OCI-LY1 (cell line): ENCODE measurements around the gene RELB.

ENCODE experiments used
- EZH2 ChIP-seq: fragments of 200-600 bp; sonication (generic), shearing (Covaris generic); IDR thresholded peaks from 2 replicates; pipeline ENCODE4 v1.8.0; 2017; ENCODE audit warnings: borderline replicate concordance, mixed run types, mild to moderate bottlenecking, antibody characterized with exemption, low read length, moderate library complexity, mixed read lengths
- TF ChIP-seq, protein P1 (sequence below): fragments of 200-600 bp; sonication (generic), shearing (Covaris generic); IDR thresholded peaks from 2 replicates; pipeline ENCODE4 v1.5.1; 2017; ENCODE audit warnings: mild to moderate bottlenecking, antibody characterized with exemption, low read length, moderate library complexity, mixed read lengths

DNA sequence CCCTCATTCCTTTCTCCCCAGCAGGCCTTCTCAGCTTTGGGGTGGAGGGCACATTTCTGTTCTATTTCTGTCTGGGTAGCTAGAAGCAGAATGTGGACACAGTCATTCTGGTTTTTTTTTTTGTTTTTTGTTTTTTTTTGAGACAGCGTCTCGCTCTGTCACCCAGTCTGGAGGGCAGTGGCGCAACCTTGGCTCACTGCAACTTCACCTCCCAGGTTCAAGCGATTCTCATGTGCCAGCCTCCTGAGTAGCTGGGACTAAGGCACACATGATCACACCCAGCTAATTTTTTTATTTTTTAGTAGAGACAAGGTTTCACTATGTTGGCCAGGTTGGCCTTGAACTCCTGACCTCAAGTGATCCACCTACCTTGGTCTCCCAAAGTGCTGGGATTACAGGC lies 25.8 kb upstream of the RELB start:
- TF ChIP-seq, protein P1, sequence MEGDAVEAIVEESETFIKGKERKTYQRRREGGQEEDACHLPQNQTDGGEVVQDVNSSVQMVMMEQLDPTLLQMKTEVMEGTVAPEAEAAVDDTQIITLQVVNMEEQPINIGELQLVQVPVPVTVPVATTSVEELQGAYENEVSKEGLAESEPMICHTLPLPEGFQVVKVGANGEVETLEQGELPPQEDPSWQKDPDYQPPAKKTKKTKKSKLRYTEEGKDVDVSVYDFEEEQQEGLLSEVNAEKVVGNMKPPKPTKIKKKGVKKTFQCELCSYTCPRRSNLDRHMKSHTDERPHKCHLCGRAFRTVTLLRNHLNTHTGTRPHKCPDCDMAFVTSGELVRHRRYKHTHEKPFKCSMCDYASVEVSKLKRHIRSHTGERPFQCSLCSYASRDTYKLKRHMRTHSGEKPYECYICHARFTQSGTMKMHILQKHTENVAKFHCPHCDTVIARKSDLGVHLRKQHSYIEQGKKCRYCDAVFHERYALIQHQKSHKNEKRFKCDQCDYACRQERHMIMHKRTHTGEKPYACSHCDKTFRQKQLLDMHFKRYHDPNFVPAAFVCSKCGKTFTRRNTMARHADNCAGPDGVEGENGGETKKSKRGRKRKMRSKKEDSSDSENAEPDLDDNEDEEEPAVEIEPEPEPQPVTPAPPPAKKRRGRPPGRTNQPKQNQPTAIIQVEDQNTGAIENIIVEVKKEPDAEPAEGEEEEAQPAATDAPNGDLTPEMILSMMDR, result no peak
- TF ChIP-seq EZH2, result no peak
